ENCODE results near the gene GSG1L2. TPM values are rescaled to one million over a fixed set of nuclear protein-coding genes. Genes with fewer than 3 reads are reported as not detected.

Gene GSG1L2
- total RNA-seq, 6 experiments from 2014 or later: not detected

Other genes starting within 250 kb of the GSG1L2 start
- 10 to 100 TPM; 20.6 to 35.3 (median 27.7) TPM for gene STX8, start 246.3 kb downstream of the GSG1L2 start, total RNA-seq
- gene CFAP52, start 245.4 kb downstream of the GSG1L2 start, total RNA-seq: not detected
- 10 to 100 TPM in 2 of 6 experiments, 1 to 10 TPM in 4; 2.1 to 11.6 (median 6.8) TPM for gene USP43, start 176.6 kb downstream of the GSG1L2 start, total RNA-seq
- not detected for gene DHRS7C, start 30.5 kb downstream of the GSG1L2 start, total RNA-seq
- gene GLP2R, start 3.8 kb upstream of the GSG1L2 start, total RNA-seq: 1 to 10 TPM in 1 of 6 experiments, under 1 TPM in 5; 0.12 to 2.4 (median 0.63) TPM
- not detected for gene RCVRN, start 83.2 kb upstream of the GSG1L2 start, total RNA-seq

All from right lobe of liver (tissue), 5 donors.